Measurements from ENCODE around the gene SRPK2.

- TF ChIP-seq ATF3 (IDR thresholded peaks at IDR 0.05; ENCODE audit: insufficient read depth, low read depth, low read length) (no peak), CTCF (IDR thresholded peaks at IDR 0.05; ENCODE audit: control extremely low read depth in 1 of 3, insufficient read depth in 1 of 3, low read depth in 1 of 3, low read length in 3 of 3) (no peak), SP1 (IDR thresholded peaks at IDR 0.05; ENCODE audit: low read depth, low read length) (no peak), EZH2 (IDR thresholded peaks at IDR 0.05; ENCODE audit: low read depth, low read length, severe bottlenecking) (no peak), ZNF274 (IDR thresholded peaks at IDR 0.05; ENCODE audit: borderline replicate concordance, extremely low read depth, low read length) (no peak), EP300 (IDR thresholded peaks at IDR 0.05; ENCODE audit: borderline replicate concordance in 1 of 2, low read depth in 2 of 2, low read length in 2 of 2) (no peak), CHD2 (IDR thresholded peaks at IDR 0.05; ENCODE audit: low read length) (no peak), TEAD4 (IDR thresholded peaks at IDR 0.05; ENCODE audit: low read depth, low read length) (no peak), RXRA (IDR thresholded peaks at IDR 0.05; ENCODE audit: insufficient read depth, low read depth, low read length) (no peak), CHD7 (IDR thresholded peaks at IDR 0.05; ENCODE audit: insufficient replicate concordance, low read length) (no peak), POLR2A (IDR thresholded peaks at IDR 0.05; ENCODE audit: control extremely low read depth in 1 of 2, low read depth in 2 of 2, low read length in 2 of 2) (no peak)
Measured at GRCh38 chr7:105241198-105241597, 147.5 kb downstream of the SRPK2 start.
